Ovary (tissue), 9 donors: ENCODE data around the gene NUP160. TPM values are rescaled to one million over a fixed set of nuclear protein-coding genes. Genes with fewer than 3 reads are reported as not detected.
A peak's percentile ranks its signal among the peaks of the same experiment; 100 is the strongest.
"Not testable (repeated sequence)": the region's sequence is repeated elsewhere in the genome, so short reads cannot be mapped to it uniquely, and the experiment has no call there.

Experiments
- DNase-seq, 5 donors: peaks; one replicate each; pipeline ENCODE4 v3.0.0-alpha.2; 2019 to 2020
- H3K27ac ChIP-seq, 2 donors: fragments of 200-600 bp; one replicate each; pipeline versions ENCODE4 v1.5.1 to v1.8.0; 2019 to 2022
- H3K27me3 ChIP-seq: fragments of 200-600 bp; one replicate; pipeline ENCODE4 v1.8.0; 2022
- H3K36me3 ChIP-seq: fragments of 200-600 bp; sonication (generic); one replicate; pipeline ENCODE4 v1.5.1; 2019
- H3K4me1 ChIP-seq: one replicate; pipeline ENCODE4 v1.8.1; 2013; ENCODE audit warnings: mild to moderate bottlenecking, moderate library complexity; ENCODE audit not compliant: insufficient read depth
- H3K4me3 ChIP-seq: fragments of 200-600 bp; sonication (generic); one replicate; pipeline ENCODE4 v1.5.1; 2017
- H3K9me3 ChIP-seq, 2 donors: fragments of 200-600 bp in 1 of 2; sonication (generic) in 1 of 2; one replicate each; pipeline versions ENCODE4 v1.5.1 to v1.8.1; 2013 to 2019; ENCODE audit warnings: mild to moderate bottlenecking in 1 of 2, moderate library complexity in 1 of 2
- CTCF ChIP-seq, 3 donors: fragments of 450-650 bp in 2 of 3; fragments of 200-600 bp in 1 of 3; IDR thresholded peaks; one replicate each; pipeline versions ENCODE4 v1.5.1 to v1.8.0; 2016 to 2022; ENCODE audit warnings: antibody characterized with exemption in 3 of 3, mild to moderate bottlenecking in 1 of 3
- EP300 ChIP-seq: sonication (generic); formaldehyde crosslinking; IDR thresholded peaks from one replicate; pipeline ENCODE4 v1.6.1; 2017; ENCODE audit warnings: antibody characterized with exemption
- POLR2A ChIP-seq: fragments of 450-650 bp; IDR thresholded peaks from one replicate; pipeline ENCODE4 v1.6.1; 2017; ENCODE audit warnings: antibody characterized with exemption, mild to moderate bottlenecking, moderate library complexity
- WGBS, 3 donors: extraction: QIAGEN DNeasy Blood & Tissue Kit in 1 of 3; methylation state at CpG; one replicate each; pipeline versions ENCODE4 v1.1.5 to v1.1.7; 2013 to 2017; 5-methylcytosine and 5-hydroxymethylcytosine counted together
- intact Hi-C, 4 donors: fragments of 100-400 bp; cut with DNase I; formaldehyde crosslinking; loops; one replicate each; pipeline versions ENCODE4 v1.11.0 to v1.15.1; 2022 to 2023
- polyA plus RNA-seq, 2 donors: library from polyadenylated mRNA; stranded (reverse); fragments of 200-250 nt in 1 of 2; fragments of 350-450 nt in 1 of 2; fragmentation: Illumina TruSeq in 1 of 2; extraction: RNeasy Lipid Tissue Mini Kit (QIAGEN cat#74804) in 1 of 2; gene quantifications; one replicate each; pipeline ENCODE4 v1.2.3, GENCODE V29; 2013 to 2014
- total RNA-seq, 7 donors: library from RNA; depleted of rRNA in 2 of 7; stranded (reverse); fragments of >200 nt in 2 of 7; fragmentation: NEBNext Ultra II Directional in 3 of 7; extraction: Animal tissue kit (Norgen Biotek cat#: 25700) in 3 of 7; gene quantifications; one replicate each; pipeline versions ENCODE4 v1.1.0 to v1.2.4, GENCODE V29; 2016 to 2023
- donor health status: DM: no; HTN: no; CAD: no; lungs with moderate emphysema.
- donor health status: DM: no; HTN: no; CAD: no.
- donor health status: Bipolar disorder and iron deficiency.
- donor health status: DM: yes; HTN: yes; CAD: no.
- donor health status: DM: no; HTN: no; CAD: no.
- donor health status: DM: yes; HTN: yes; CAD: no.

NUP160 gene
- total and polyA plus RNA-seq, 9 donors = 21.3 to 48.5 (median 31.6) TPM

- no peak for TF ChIP-seq EP300
- TF ChIP-seq CTCF (IDR thresholded peaks at IDR 0.05) = peak in 1 of 3 donors; percentile 12
- TF ChIP-seq POLR2A = peak; percentile 17
- intact Hi-C loops = loop anchor here in 1 of 4 donors (10.0 kb wide), 1 partner anchor 122 kb away; the partner anchor contains the start of gene MTCH2
- no peaks in the 10 kb centered on the region for H3K27me3 ChIP-seq
- no peaks in the 10 kb centered on the region for H3K36me3 ChIP-seq
- peak overlapping the region; percentile 72 for H3K4me3 ChIP-seq
- peak; percentile 60 to 77 (median 71) for DNase-seq
- H3K4me1 ChIP-seq = peaks cover 3% of the 10 kb centered on the region
- H3K27ac ChIP-seq = peak overlapping the region; percentile 98
- H3K9me3 ChIP-seq = no peaks in the 10 kb centered on the region
- WGBS, 3 donors = 0 to 1% (median 0%) methylated on average over 36 to 65 of the region's 65 CpGs
These were observed 81.5 kb downstream of the NUP160 start for GRCh38 chr11:47766509-47767227.

GRCh38 chr11:47765086-47765485 is 83.1 kb downstream of the NUP160 start:
- H3K9me3 ChIP-seq = no peaks in the 10 kb centered on the region
- no peak overlapping the region for H3K4me3 ChIP-seq
- TF ChIP-seq EP300 = no peak
- TF ChIP-seq POLR2A = no peak
- no peak for TF ChIP-seq CTCF (IDR thresholded peaks at IDR 0.05)
- intact Hi-C loops = loop anchor here in 1 of 4 donors (10.0 kb wide), 1 partner anchor 120 kb away; the partner anchor contains the start of gene MTCH2
- 34 to 59% (median 53%) methylated on average over 2 of the region's 2 CpGs for WGBS, 3 donors
- no peaks in the 10 kb centered on the region for H3K27me3 ChIP-seq
- H3K36me3 ChIP-seq = no peaks in the 10 kb centered on the region
- peaks cover 4% of the 10 kb centered on the region for H3K4me1 ChIP-seq
- no peak overlapping the region for H3K27ac ChIP-seq
- DNase-seq = no peak

GRCh38 chr11:47759291-47759690 is 88.9 kb downstream of the NUP160 start:
- H3K36me3 ChIP-seq, DNase-seq, H3K4me1 ChIP-seq, H3K4me3 ChIP-seq, H3K27ac ChIP-seq, H3K9me3 ChIP-seq, H3K27me3 ChIP-seq, intact Hi-C loops: not testable (repeated sequence)
- WGBS, 3 donors = 89 to 90% (median 90%) methylated on average over 11 of the region's 11 CpGs

- TF ChIP-seq CTCF (IDR thresholded peaks at IDR 0.05) (no peak), EP300 (no peak), POLR2A (no peak)
- H3K27me3 ChIP-seq = no peaks in the 10 kb centered on the region
- 95 to 96% (median 95%) methylated on average over 4 of the region's 4 CpGs for WGBS, 3 donors
These were observed 91.9 kb downstream of the NUP160 start for GRCh38 chr11:47756208-47756607.

GRCh38 chr11:47750725-47751124 is 97.4 kb downstream of the NUP160 start:
- H3K9me3 ChIP-seq = no peaks in the 10 kb centered on the region
- no peak for DNase-seq
- 85 to 89% (median 87%) methylated on average over 5 of the region's 5 CpGs for WGBS, 3 donors
- TF ChIP-seq CTCF (IDR thresholded peaks at IDR 0.05) = no peak
- no peak for TF ChIP-seq POLR2A
- TF ChIP-seq EP300 = no peak
- no peaks in the 10 kb centered on the region for H3K27me3 ChIP-seq
- no peak overlapping the region for H3K4me3 ChIP-seq
- H3K4me1 ChIP-seq = no peaks in the 10 kb centered on the region
- H3K27ac ChIP-seq = no peak overlapping the region
- H3K36me3 ChIP-seq = no peaks in the 10 kb centered on the region
- intact Hi-C loops = no loop called here

More at GRCh38 chr11:47756208-47756607, 91.9 kb downstream of the NUP160 start:
- Histone ChIP-seq H3K9me3 (no peaks in the 10 kb centered on the region), H3K36me3 (no peaks in the 10 kb centered on the region), H3K4me1 (peaks cover 1% of the 10 kb centered on the region), H3K4me3 (no peak overlapping the region), H3K27ac (no peak overlapping the region)
- DNase-seq = no peak
- intact Hi-C loops = no loop called here

- H3K27me3 ChIP-seq, intact Hi-C loops, H3K4me1 ChIP-seq, H3K27ac ChIP-seq, H3K9me3 ChIP-seq, H3K4me3 ChIP-seq, H3K36me3 ChIP-seq: not testable (repeated sequence)
- WGBS, 3 donors = 91 to 96% (median 91%) methylated on average over 7 of the region's 7 CpGs
- DNase-seq = peak in 1 of 5 donors; percentile 8
These were observed 105.7 kb downstream of the NUP160 start for GRCh38 chr11:47742494-47742893.

GRCh38 chr11:47737817-47738216 is 110.3 kb downstream of the NUP160 start:
- H3K27ac ChIP-seq, H3K27me3 ChIP-seq, H3K4me1 ChIP-seq, DNase-seq, intact Hi-C loops, H3K9me3 ChIP-seq, H3K4me3 ChIP-seq, H3K36me3 ChIP-seq: not testable (repeated sequence)
- 81 to 93% (median 90%) methylated on average over 7 of the region's 7 CpGs for WGBS, 3 donors
